Neutrophil (primary cell): ENCODE data around the gene TMEM132C.

Experiments
- H3K27ac ChIP-seq: fragments of 200-600 bp; sonication (generic); 2 replicates; pipeline ENCODE4 v1.5.1; 2016; ENCODE audit warnings: mild to moderate bottlenecking, moderate library complexity
- H3K27me3 ChIP-seq: fragments of 200-600 bp; sonication (generic); 2 replicates; pipeline ENCODE4 v1.6.0; 2016; ENCODE audit warnings: mild to moderate bottlenecking
- H3K36me3 ChIP-seq: fragments of 200-600 bp; sonication (generic); 2 replicates; pipeline ENCODE4 v1.5.1; 2017
- H3K4me1 ChIP-seq, 2 experiments: fragments of 200-600 bp in 1 of 2; sonication (generic) in 1 of 2; 1 replicate in 1 of 2; 2 replicates in 1 of 2; pipeline versions ENCODE4 v1.5.1 to v1.6.1; 2013 to 2016; ENCODE audit warnings: low read depth in 1 of 2, low read length in 1 of 2, mild to moderate bottlenecking in 1 of 2, moderate library complexity in 1 of 2; ENCODE audit not compliant: control insufficient read depth in 1 of 2, insufficient read depth in 1 of 2
- H3K4me3 ChIP-seq, 2 experiments: fragments of 200-600 bp in 1 of 2; sonication (generic) in 1 of 2; 1 replicate in 1 of 2; 2 replicates in 1 of 2; pipeline ENCODE4 v1.5.1; 2013 to 2016; ENCODE audit warnings: low read depth in 1 of 2, low read length in 1 of 2, mild to moderate bottlenecking in 1 of 2, moderate library complexity in 1 of 2
- H3K9me3 ChIP-seq: fragments of 200-600 bp; sonication (generic); 2 replicates; pipeline ENCODE4 v1.5.1; 2016
- TF ChIP-seq, protein P1 (sequence below): fragments of 200-600 bp; sonication (generic); IDR thresholded peaks from 2 replicates; pipeline ENCODE4 v1.5.1; 2016; ENCODE audit warnings: antibody characterized with exemption

Gene TMEM132C

DNA sequence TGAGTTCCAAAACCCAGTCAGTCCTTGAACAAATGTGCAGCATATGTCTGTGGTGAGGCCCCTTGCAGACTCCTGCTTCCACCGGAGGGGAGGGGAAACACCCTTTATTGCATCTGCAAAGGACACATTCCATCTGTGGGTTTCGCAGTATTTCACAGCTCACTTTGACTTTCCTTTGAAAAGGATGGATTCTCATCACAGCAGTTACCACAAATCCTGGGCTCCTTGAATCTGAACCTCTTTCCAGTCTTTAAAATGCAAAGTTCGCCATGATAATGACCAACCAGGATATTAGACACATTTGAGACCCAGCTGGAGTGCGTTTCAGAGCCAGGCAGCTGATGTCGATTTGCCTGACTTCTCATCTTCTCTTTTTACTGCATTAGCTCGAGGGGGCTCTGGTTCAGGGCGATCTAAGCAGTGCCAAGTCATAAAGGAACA is 314.4 kb downstream of the TMEM132C start:
- TF ChIP-seq, protein P1, sequence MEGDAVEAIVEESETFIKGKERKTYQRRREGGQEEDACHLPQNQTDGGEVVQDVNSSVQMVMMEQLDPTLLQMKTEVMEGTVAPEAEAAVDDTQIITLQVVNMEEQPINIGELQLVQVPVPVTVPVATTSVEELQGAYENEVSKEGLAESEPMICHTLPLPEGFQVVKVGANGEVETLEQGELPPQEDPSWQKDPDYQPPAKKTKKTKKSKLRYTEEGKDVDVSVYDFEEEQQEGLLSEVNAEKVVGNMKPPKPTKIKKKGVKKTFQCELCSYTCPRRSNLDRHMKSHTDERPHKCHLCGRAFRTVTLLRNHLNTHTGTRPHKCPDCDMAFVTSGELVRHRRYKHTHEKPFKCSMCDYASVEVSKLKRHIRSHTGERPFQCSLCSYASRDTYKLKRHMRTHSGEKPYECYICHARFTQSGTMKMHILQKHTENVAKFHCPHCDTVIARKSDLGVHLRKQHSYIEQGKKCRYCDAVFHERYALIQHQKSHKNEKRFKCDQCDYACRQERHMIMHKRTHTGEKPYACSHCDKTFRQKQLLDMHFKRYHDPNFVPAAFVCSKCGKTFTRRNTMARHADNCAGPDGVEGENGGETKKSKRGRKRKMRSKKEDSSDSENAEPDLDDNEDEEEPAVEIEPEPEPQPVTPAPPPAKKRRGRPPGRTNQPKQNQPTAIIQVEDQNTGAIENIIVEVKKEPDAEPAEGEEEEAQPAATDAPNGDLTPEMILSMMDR, result no peak
- Histone ChIP-seq H3K27ac (no peak overlapping the region), H3K36me3 (no peaks in the 10 kb centered on the region), H3K9me3 (no peaks in the 10 kb centered on the region), H3K4me3 (no peak overlapping the region), H3K4me1 (no peaks in the 10 kb centered on the region), H3K27me3 (no peaks in the 10 kb centered on the region)

DNA sequence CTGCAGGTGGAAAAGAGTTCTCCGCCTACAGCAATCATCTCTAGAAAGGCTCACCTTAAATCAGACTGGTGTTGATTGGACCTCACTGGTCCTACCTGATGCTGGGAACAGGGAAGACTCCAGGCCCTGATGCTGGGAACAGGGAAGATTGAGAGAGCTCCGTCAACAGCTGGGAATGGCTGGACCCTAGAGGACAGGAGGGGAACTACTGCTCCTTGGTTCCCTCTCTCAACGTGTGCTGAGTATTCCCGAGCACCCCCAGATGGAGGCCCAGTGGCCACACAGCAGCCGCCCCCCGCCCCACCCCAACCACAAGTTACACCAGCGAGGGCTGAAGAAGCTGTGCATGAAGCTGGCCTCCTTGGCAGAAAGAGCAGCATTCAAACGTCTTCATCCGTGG is 316.5 kb downstream of the TMEM132C start:
- H3K27me3 ChIP-seq, result no peaks in the 10 kb centered on the region
- no peaks in the 10 kb centered on the region for H3K9me3 ChIP-seq
- H3K36me3 ChIP-seq, result no peaks in the 10 kb centered on the region
- no peak overlapping the region for H3K27ac ChIP-seq
- no peak overlapping the region for H3K4me3 ChIP-seq
- TF ChIP-seq, protein P1, result no peak
- H3K4me1 ChIP-seq, result no peaks in the 10 kb centered on the region

DNA sequence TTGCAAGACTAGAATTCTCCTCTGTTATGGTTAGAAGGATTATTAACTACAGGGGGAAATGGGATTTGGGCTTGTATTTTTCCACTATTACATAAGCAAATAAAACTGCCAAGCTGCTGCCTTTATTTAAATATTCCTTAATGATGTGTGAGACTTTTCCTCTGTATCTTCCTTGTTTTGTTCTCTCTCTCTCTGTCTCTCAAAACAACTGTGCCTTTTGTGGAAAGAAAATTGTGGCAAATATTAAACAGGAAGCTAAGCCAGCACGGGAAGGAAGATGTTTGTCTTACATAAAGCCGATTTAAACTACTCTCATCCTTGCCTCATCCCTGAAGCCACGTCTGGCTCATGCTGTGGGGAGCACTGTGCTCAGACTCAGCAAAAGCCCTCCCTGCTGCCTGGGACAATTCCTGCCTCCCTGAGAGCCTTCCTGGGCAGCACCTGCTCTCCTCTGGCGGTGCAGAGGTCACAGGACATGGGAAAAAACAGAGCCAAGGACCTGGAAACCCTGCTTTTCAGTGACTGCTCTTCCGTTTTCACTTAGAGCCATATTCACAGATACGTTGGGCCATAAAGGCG is 319.6 kb downstream of the TMEM132C start:
- Histone ChIP-seq H3K36me3 (no peaks in the 10 kb centered on the region), H3K9me3 (no peaks in the 10 kb centered on the region), H3K27me3 (no peaks in the 10 kb centered on the region), H3K27ac (no peak overlapping the region), H3K4me3 (no peak overlapping the region), H3K4me1 (no peaks in the 10 kb centered on the region)
- TF ChIP-seq, protein P1, result no peak

GRCh38 chr12:128587918-128588317 is 320.9 kb downstream of the TMEM132C start:
- Histone ChIP-seq H3K4me1 (no peaks in the 10 kb centered on the region), H3K9me3 (no peaks in the 10 kb centered on the region), H3K27me3 (no peaks in the 10 kb centered on the region), H3K4me3 (no peak overlapping the region), H3K36me3 (no peaks in the 10 kb centered on the region), H3K27ac (no peak overlapping the region)
- TF ChIP-seq, protein P1, result no peak

DNA sequence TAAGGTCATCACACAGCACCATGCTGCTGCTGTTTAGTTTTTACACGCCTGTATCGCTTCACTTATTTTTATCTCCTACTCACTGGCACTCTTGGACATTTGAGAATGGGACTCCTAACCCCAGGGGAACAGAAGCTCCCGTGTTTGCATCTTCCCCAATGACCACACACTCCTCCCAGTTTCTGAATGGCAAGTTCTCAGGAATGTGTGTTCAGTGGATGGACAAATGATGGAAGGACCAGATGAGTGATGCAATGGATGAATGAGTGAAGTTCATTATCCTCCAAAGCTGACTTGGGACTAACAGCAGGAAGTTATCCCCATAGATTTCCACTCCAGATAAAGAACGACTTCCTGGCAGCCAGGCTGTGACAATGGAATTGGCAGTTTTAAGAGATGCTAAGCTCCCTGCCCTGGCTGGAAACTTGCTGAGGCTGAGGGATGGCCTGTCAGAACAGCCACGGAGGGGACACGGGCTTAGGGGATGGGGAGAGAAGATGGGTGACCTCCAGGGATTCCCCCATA is 325.3 kb downstream of the TMEM132C start:
- Histone ChIP-seq H3K4me1 (no peaks in the 10 kb centered on the region), H3K27ac (no peak overlapping the region), H3K9me3 (no peaks in the 10 kb centered on the region), H3K4me3 (no peak overlapping the region), H3K36me3 (no peaks in the 10 kb centered on the region), H3K27me3 (no peaks in the 10 kb centered on the region)
- TF ChIP-seq, protein P1, result no peak
